HepG2 (cell line): ENCODE measurements around the gene THRB. TPM values are rescaled to one million over a fixed set of nuclear protein-coding genes. Genes with fewer than 3 reads are reported as not detected.

Source experiments
- ATAC-seq: fragments of 200-7000 bp; cut with Tn5 transposase; 3 replicates; pipeline ENCODE4 v1.9.1; 2020; ENCODE audit warnings: mild to moderate bottlenecking, moderate library complexity
- BruUV-seq: library from RNA; stranded (reverse); fragments of 400-500 nt; replicated peaks from 2 replicates; lab custom pipeline; 2021; lab: Mats Ljungman, UMichigan
- CTCF ChIA-PET: fragments of 300-600 bp; formaldehyde crosslinking; extraction: SDS; loops from one replicate; lab custom pipeline; 2021; ENCODE audit warnings: low total read pairs, inconsistent platforms, low intra/inter-chr PET ratio; lab: Yijun Ruan, JAX
- POLR2A ChIA-PET: fragments of 350-600 bp; sonication (Branson Sonifier 250); formaldehyde crosslinking; loops from one replicate; lab custom pipeline; 2020; ENCODE audit warnings: antibody characterized with exemption, inconsistent platforms; lab: Yijun Ruan, JAX
- DNase-seq: peaks from one replicate; pipeline ENCODE4 v3.0.0-alpha.2; 2015; ENCODE audit warnings: low spot score
- FAIRE-seq: peaks from 3 replicates; lab custom pipeline; 2011; peaks lifted over from hg19 to GRCh38; lab: Jason Lieb, UNC
- H2AFZ ChIP-seq: one replicate; pipeline ENCODE4 v1.6.1; 2011; ENCODE audit warnings: low read length, inconsistent platforms
- H3K27ac ChIP-seq: fragments of 300-600 bp; 3 replicates; pipeline ENCODE4 v1.8.0; 2011; ENCODE audit warnings: mixed run types, mild to moderate bottlenecking, mixed read lengths, low read length, inconsistent platforms; ENCODE audit not compliant: insufficient read depth; ENCODE audit errors: extremely low read length
- H3K27me3 ChIP-seq, 2 experiments: fragments of 200-600 bp in 1 of 2; 2 replicates in 1 of 2; 3 replicates in 1 of 2; pipeline versions ENCODE4 v1.6.0 to v1.8.0; 2011; ENCODE audit warnings: low read length in 2 of 2, mild to moderate bottlenecking in 2 of 2, moderate library complexity in 2 of 2, inconsistent platforms in 1 of 2; ENCODE audit not compliant: insufficient read depth in 2 of 2, control insufficient read depth in 1 of 2
- H3K36me3 ChIP-seq, 2 experiments: fragments of 200-600 bp in 1 of 2; replicated peaks in 1 of 2; 2 replicates in 1 of 2; 3 replicates in 1 of 2; pipeline versions ENCODE4 v1.5.1 to v1.8.0; 2011; ENCODE audit warnings: low read length in 2 of 2, inconsistent platforms in 1 of 2; ENCODE audit not compliant: insufficient read depth in 2 of 2, control insufficient read depth in 1 of 2
- H3K4me1 ChIP-seq: 2 replicates; pipeline ENCODE4 v1.5.1; 2012; ENCODE audit warnings: low read length, inconsistent platforms; ENCODE audit not compliant: insufficient read depth
- H3K4me2 ChIP-seq: 2 replicates; pipeline ENCODE4 v1.6.0; 2011; ENCODE audit warnings: low read depth, low read length, inconsistent platforms
- H3K4me3 ChIP-seq, 3 experiments: fragments of 200-600 bp in 1 of 3; sonication (generic), shearing (Covaris generic) in 1 of 3; replicated peaks in 1 of 3; 2 replicates each; pipeline ENCODE4 v1.5.1; 2011 to 2016; ENCODE audit warnings: low read length in 3 of 3, inconsistent platforms in 2 of 3, low read depth in 2 of 3, mild to moderate bottlenecking in 2 of 3, control low read depth in 1 of 3, mixed read lengths in 1 of 3; ENCODE audit not compliant: insufficient read depth in 1 of 3
- H3K79me2 ChIP-seq: one replicate; pipeline ENCODE4 v1.6.1; 2011; ENCODE audit warnings: low read length, inconsistent platforms; ENCODE audit not compliant: insufficient read depth
- H3K9ac ChIP-seq: 2 replicates; pipeline ENCODE4 v1.6.0; 2011; ENCODE audit warnings: mild to moderate bottlenecking, low read depth, low read length, inconsistent platforms; ENCODE audit not compliant: insufficient read depth
- H3K9me3 ChIP-seq: 2 replicates; pipeline ENCODE4 v1.5.1; 2012; ENCODE audit warnings: mild to moderate bottlenecking, low read length
- H4K20me1 ChIP-seq: 2 replicates; pipeline ENCODE4 v1.6.0; 2011; ENCODE audit warnings: inconsistent platforms, mild to moderate bottlenecking, low read length, moderate library complexity; ENCODE audit not compliant: insufficient read depth
- ATF1 ChIP-seq: IDR thresholded peaks from 2 replicates; pipeline ENCODE4 v1.6.1; 2016; ENCODE audit warnings: mild to moderate bottlenecking, control low read depth
- CCDC6 ChIP-seq: sonication (generic); formaldehyde crosslinking; IDR thresholded peaks from 2 replicates; pipeline ENCODE4 v1.8.1; 2022; ENCODE audit warnings: mild to moderate bottlenecking, missing genetic modification reagents, moderate library complexity
- CEBPB ChIP-seq: IDR thresholded peaks from 2 replicates; pipeline ENCODE4 v1.6.1; 2011; ENCODE audit warnings: low read depth, low read length, improper control_type of control experiment, borderline replicate concordance
- DR1 ChIP-seq: sonication (generic); formaldehyde crosslinking; IDR thresholded peaks from 2 replicates; pipeline ENCODE4 v1.8.0; 2021; ENCODE audit warnings: mild to moderate bottlenecking, missing genetic modification reagents, inconsistent platforms
- MBNL3 ChIP-seq: fragments of 250-450 bp; sonication (Bioruptor Pico); conservative IDR thresholded peaks from 2 replicates; pipeline ENCODE4 v1.8.0; 2022; ENCODE audit warnings: mild to moderate bottlenecking, inconsistent platforms
- MIXL1 ChIP-seq: IDR thresholded peaks from 2 replicates; pipeline ENCODE4 v1.6.1; 2016
- MLX ChIP-seq: IDR thresholded peaks from 2 replicates; pipeline ENCODE4 v1.6.1; 2016
- NBN ChIP-seq: fragments of 450-650 bp; conservative IDR thresholded peaks from 2 replicates; pipeline ENCODE4 v1.6.1; 2017
- PHB2 ChIP-seq: fragments of 450-650 bp; IDR thresholded peaks from 2 replicates; pipeline ENCODE4 v1.6.1; 2018; ENCODE audit not compliant: partially characterized antibody
- PHF21A ChIP-seq: sonication (generic); formaldehyde crosslinking; IDR thresholded peaks from 2 replicates; pipeline ENCODE4 v1.5.0; 2020; ENCODE audit warnings: mild to moderate bottlenecking, missing genetic modification reagents
- ZFP62 ChIP-seq: sonication (generic); formaldehyde crosslinking; IDR thresholded peaks from 2 replicates; pipeline ENCODE4 v1.4.0; 2020; ENCODE audit warnings: missing genetic modification reagents
- ZNF331 ChIP-seq: sonication (generic); formaldehyde crosslinking; IDR thresholded peaks from 2 replicates; pipeline ENCODE4 v1.4.0; 2020; ENCODE audit warnings: missing genetic modification reagents
- WGBS: methylation state at CpG from one replicate; pipeline ENCODE4 v1.1.6; 2017; ENCODE audit warnings: low lambda C conversion rate; 5-methylcytosine and 5-hydroxymethylcytosine counted together
- in situ Hi-C: cut with HindIII; loops from 2 replicates; pipeline ENCODE4 v1.10.0; 2017; ENCODE audit warnings: low pct_unique_long_range_greater_than_20kb; ENCODE audit not compliant: extremely low pct_ligation_motif_present
- intact Hi-C: fragments of 100-400 bp; cut with micrococcal nuclease; formaldehyde crosslinking; loops from one replicate; pipeline ENCODE4 v1.10.0; 2022; ENCODE audit not compliant: unreplicated experiment
- polyA plus RNA-seq, 8 experiments: library from polyadenylated mRNA; depleted of rRNA in 3 of 8; stranded (reverse) in 7 of 8; unstranded in 1 of 8; fragments of >200 nt; fragmentation: Illumina TruSeq in 4 of 8; extraction: Trizol in 4 of 8; gene quantifications; 2 replicates each; pipeline versions ENCODE4 v1.2.1 to v1.2.3, GENCODE V29; 2011 to 2016; ENCODE audit warnings: low read depth in 4 of 8, missing spikeins in 1 of 8, mixed read lengths in 1 of 8; ENCODE audit not compliant: insufficient read depth in 1 of 8
- total RNA-seq, 5 experiments: library from RNA; depleted of rRNA; stranded (reverse); fragments of >200 nt; fragmentation: Illumina TruSeq; extraction: Trizol; gene quantifications; 2 replicates each; pipeline ENCODE4 v1.2.3, GENCODE V29; 2016; ENCODE audit warnings: low read depth in 1 of 5

Gene THRB
- total and polyA plus RNA-seq, 2 of the 13 experiments (the other 11 are each of a cell fraction or from before 2014, with no cell fraction given): 4.7 to 22.7 TPM

GRCh38 chr3:24086206-24086605 lies 408.4 kb downstream of the THRB start:
- ChIA-PET CTCF (no interaction called here), POLR2A (no interaction called here)
- no peak for DNase-seq
- peaks cover 22% of the 10 kb centered on the region for H3K4me1 ChIP-seq
- no peak overlapping the region for H2AFZ ChIP-seq
- no peaks in the 10 kb centered on the region for H3K79me2 ChIP-seq
- WGBS: 47% methylated on average over 3 of the region's 3 CpGs
- H3K9ac ChIP-seq: no peak overlapping the region
- H3K9me3 ChIP-seq: no peaks in the 10 kb centered on the region
- H3K36me3 ChIP-seq: no peaks in the 10 kb centered on the region
- no peak for TF ChIP-seq PHB2
- TF ChIP-seq ATF1 (CRISPR knock-in tag): 0 out of 2 replicates have a peak, but pooled peaks have one; percentile 19
- no peak for TF ChIP-seq PHF21A (CRISPR knock-in tag)
- H4K20me1 ChIP-seq: no peaks in the 10 kb centered on the region
- intact Hi-C loops: loop anchor here (5.0 kb wide), 2 partner anchors 101 to 151 kb away; no protein-coding TSS in a partner anchor
- no peak overlapping the region for H3K27ac ChIP-seq
- H3K4me2 ChIP-seq: peak overlapping the region; percentile 60
- FAIRE-seq: no peak
- BruUV-seq: no TSS peak
- H3K27me3 ChIP-seq: no peaks in the 10 kb centered on the region; a peak in 1 of 5 replicates
- peak overlapping the region in 1 of 3 experiments; percentile 35; a peak in 1 of 6 replicates for H3K4me3 ChIP-seq
- ATAC-seq: no peak
- in situ Hi-C loops: no loop called here

GRCh38 chr3:24072193-24072592 lies 422.5 kb downstream of the THRB start:
- Histone ChIP-seq H3K79me2 (no peaks in the 10 kb centered on the region), H2AFZ (no peak overlapping the region), H3K9ac (no peak overlapping the region), H3K9me3 (no peaks in the 10 kb centered on the region), H3K4me2 (no peak overlapping the region), H4K20me1 (no peaks in the 10 kb centered on the region), H3K4me1 (no peaks in the 10 kb centered on the region), H3K36me3 (no peaks in the 10 kb centered on the region), H3K4me3 (no peak overlapping the region), H3K27me3 (no peaks in the 10 kb centered on the region), H3K27ac (no peak overlapping the region)
- FAIRE-seq (no peak), DNase-seq (no peak), ATAC-seq (no peak)
- 25% methylated on average over 4 of the region's 4 CpGs for WGBS
- in situ Hi-C loops: no loop called here
- CTCF ChIA-PET: no interaction called here
- intact Hi-C loops: no loop called here
- no TSS peak for BruUV-seq
- no peak for TF ChIP-seq CCDC6
- TF ChIP-seq MIXL1 (CRISPR knock-in tag): no peak
- TF ChIP-seq ZFP62 (CRISPR knock-in tag): no peak
- TF ChIP-seq ZNF331 (CRISPR knock-in tag): no peak
- no peak for TF ChIP-seq NBN
- TF ChIP-seq MBNL3 (CRISPR knock-in tag): no peak
- TF ChIP-seq CEBPB: no peak
- no peak for TF ChIP-seq MLX (CRISPR knock-in tag)
- no peak for TF ChIP-seq DR1 (CRISPR knock-in tag)
- POLR2A ChIA-PET: no interaction called here
